HG02981 (cell line): Measurements from ENCODE around the gene NHSL2.
A peak's percentile ranks its signal among the peaks of the same experiment; 100 is the strongest.
"Not testable (repeated sequence)": the region's sequence is repeated elsewhere in the genome, so short reads cannot be mapped to it uniquely, and the experiment has no call there.

Experiments
- ATAC-seq: cut with Tn5 transposase; IDR thresholded peaks from one replicate; pipeline ENCODE4 v1.9.1; 2021; ENCODE audit warnings: mild to moderate bottlenecking, moderate library complexity; ENCODE audit not compliant: unreplicated experiment

The NHSL2 gene

GRCh38 chrX:72146527-72146926 lies 235.9 kb downstream of the NHSL2 start:
- ATAC-seq: no peak

GRCh38 chrX:72158773-72159172 lies 248.1 kb downstream of the NHSL2 start:
- ATAC-seq: no peak

GRCh38 chrX:72159769-72160168 lies 249.1 kb downstream of the NHSL2 start:
- no peak for ATAC-seq

- ATAC-seq: no peak
Measured at GRCh38 chrX:72165551-72165950, 254.9 kb downstream of the NHSL2 start.

GRCh38 chrX:72169008-72169728 lies 258.5 kb downstream of the NHSL2 start:
- ATAC-seq: no peak

- ATAC-seq: not testable (repeated sequence)
Measured at GRCh38 chrX:72176289-72176688, 265.6 kb downstream of the NHSL2 start.

GRCh38 chrX:72176981-72177380 lies 266.3 kb downstream of the NHSL2 start:
- ATAC-seq: no peak

GRCh38 chrX:72180539-72180938 lies 269.9 kb downstream of the NHSL2 start:
- ATAC-seq: no peak

- ATAC-seq: peak; percentile 98
Measured at GRCh38 chrX:72181178-72182125, 270.8 kb downstream of the NHSL2 start, which contains the start of gene PIN4. Gene PIN4 (plus strand): TSS chrX:72181757. CDS start chrX:72181786, 29 bp downstream.

- ATAC-seq: no peak
Measured at GRCh38 chrX:72182924-72183323, 272.3 kb downstream of the NHSL2 start.

- no peak for ATAC-seq
Measured at GRCh38 chrX:72201836-72202536, 291.3 kb downstream of the NHSL2 start.
